ENCODE measurements around the gene ARL9. TPM values are rescaled to one million over a fixed set of nuclear protein-coding genes. Genes with fewer than 3 reads are reported as not detected.

The ARL9 gene
- 0.14 TPM in 1 of 2 replicates, not detected in the other for total RNA-seq

GRCh38 chr4:56505269-56506130, at the start of gene ARL9:
Gene ARL9, plus strand, starts transcription at chr4:56505791. Its CDS starts 72 bp downstream, at chr4:56505863.
- intact Hi-C loops (cut with micrococcal nuclease), result loop anchor here (5.0 kb wide), 1 partner anchor 37 kb away; no protein-coding TSS in a partner anchor

- intact Hi-C loops (cut with micrococcal nuclease), result no loop called here
These were observed 45.5 kb upstream of the ARL9 start for GRCh38 chr4:56460085-56460484.

GRCh38 chr4:56462157-56462556, 43.4 kb upstream of the ARL9 start:
- intact Hi-C loops (cut with micrococcal nuclease), result no loop called here

GRCh38 chr4:56463711-56464110, 41.9 kb upstream of the ARL9 start:
- intact Hi-C loops (cut with micrococcal nuclease), result no loop called here

- intact Hi-C loops (cut with micrococcal nuclease), result no loop called here
These were observed 41.0 kb upstream of the ARL9 start for GRCh38 chr4:56464581-56464980.

- intact Hi-C loops (cut with micrococcal nuclease), result loop anchor here (2.0 to 5.0 kb wide), 3 partner anchors 67 to 918 kb away; partner anchors contain the start of genes CLOCK and POLR2B
These were observed 39.8 kb upstream of the ARL9 start for GRCh38 chr4:56465599-56466295.

GRCh38 chr4:56466296-56466761, 39.3 kb upstream of the ARL9 start:
- intact Hi-C loops (cut with micrococcal nuclease), result loop anchor here (2.0 to 5.0 kb wide), 3 partner anchors 66 to 919 kb away; partner anchors contain the start of genes CLOCK and POLR2B

- intact Hi-C loops (cut with micrococcal nuclease), result loop anchor here (1.0 to 5.0 kb wide), 9 partner anchors 31 to 920 kb away; partner anchors contain the start of genes AASDH, CLOCK, EXOC1 and PAICS
These were observed 38.7 kb upstream of the ARL9 start for GRCh38 chr4:56466910-56467283.

- intact Hi-C loops (cut with micrococcal nuclease), result loop anchor here (1.0 to 5.0 kb wide), 9 partner anchors 31 to 920 kb away; partner anchors contain the start of genes AASDH, CLOCK, EXOC1 and PAICS
These were observed 38.1 kb upstream of the ARL9 start, which contains the start of gene SRP72 for GRCh38 chr4:56467284-56468096. Gene SRP72, plus strand, starts transcription at chr4:56467617. Its CDS starts 19 bp downstream, at chr4:56467636.

GRCh38 chr4:56468097-56468422, 37.5 kb upstream of the ARL9 start:
- intact Hi-C loops (cut with micrococcal nuclease), result loop anchor here (5.0 kb wide), 2 partner anchors 64 to 921 kb away; partner anchors contain the start of gene CLOCK

- intact Hi-C loops (cut with micrococcal nuclease), result loop anchor here (5.0 kb wide), 2 partner anchors 63 to 922 kb away; partner anchors contain the start of gene CLOCK
These were observed 35.9 kb upstream of the ARL9 start for GRCh38 chr4:56469489-56470210.

- intact Hi-C loops (cut with micrococcal nuclease), result no loop called here
These were observed 29.7 kb upstream of the ARL9 start for GRCh38 chr4:56475917-56476316.

GRCh38 chr4:56477192-56477702, 28.3 kb upstream of the ARL9 start:
- intact Hi-C loops (cut with micrococcal nuclease), result no loop called here

- intact Hi-C loops (cut with micrococcal nuclease), result no loop called here
These were observed 24.9 kb upstream of the ARL9 start for GRCh38 chr4:56480691-56481090.

GRCh38 chr4:56496241-56496640, 9.3 kb upstream of the ARL9 start:
- intact Hi-C loops (cut with micrococcal nuclease), result no loop called here

GRCh38 chr4:56511098-56511497, 5.5 kb downstream of the ARL9 start:
- intact Hi-C loops (cut with micrococcal nuclease), result no loop called here

- intact Hi-C loops (cut with micrococcal nuclease), result no loop called here
These were observed 6.6 kb downstream of the ARL9 start for GRCh38 chr4:56512166-56512565.

GRCh38 chr4:56513517-56513916, 7.9 kb downstream of the ARL9 start:
- intact Hi-C loops (cut with micrococcal nuclease), result no loop called here

GRCh38 chr4:56530269-56531148, 24.9 kb downstream of the ARL9 start:
- intact Hi-C loops (cut with micrococcal nuclease), result loop anchor here (1.0 to 10.0 kb wide), 5 partner anchors 14 to 374 kb away; partner anchors contain the start of genes AASDH, PPAT, REST and SRP72

All from T-helper 2 cell treated with Interferon-gamma antibody and Interleukin-4, amounts not matched to agents 100 ng/mL and 5 ng/mL, for 36 hours (primary cell).